SKM-1 (cell line): ENCODE data around the gene LSM8.
"Not testable (repeated sequence)": the region's sequence is repeated elsewhere in the genome, so short reads cannot be mapped to it uniquely, and the experiment has no call there.

Experiments used
- DNase-seq: peaks from one replicate; lab custom pipeline; 2025; ENCODE audit not compliant: unreplicated experiment; lab: John Stamatoyannopoulos, UW

Gene LSM8

DNA sequence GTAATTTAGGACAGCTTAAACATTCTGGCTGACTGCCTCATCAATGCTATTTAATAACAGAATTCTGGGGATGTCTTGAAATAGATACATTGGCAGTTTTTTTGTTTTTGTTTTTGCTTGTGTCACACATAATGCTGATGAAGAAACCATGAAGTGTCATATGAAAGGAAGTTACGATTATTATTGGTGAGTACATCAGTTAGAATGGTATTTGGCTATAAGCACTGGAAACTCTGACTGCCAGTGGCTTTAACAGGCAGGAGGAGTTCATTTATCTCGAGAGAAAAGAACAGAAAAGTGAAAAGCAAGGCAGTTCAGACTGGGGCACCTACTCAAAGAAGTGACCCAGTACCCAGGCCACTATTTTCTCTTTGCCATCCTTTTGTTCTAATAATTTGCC, 18.1 kb downstream of the LSM8 start:
- no peak for DNase-seq

DNA sequence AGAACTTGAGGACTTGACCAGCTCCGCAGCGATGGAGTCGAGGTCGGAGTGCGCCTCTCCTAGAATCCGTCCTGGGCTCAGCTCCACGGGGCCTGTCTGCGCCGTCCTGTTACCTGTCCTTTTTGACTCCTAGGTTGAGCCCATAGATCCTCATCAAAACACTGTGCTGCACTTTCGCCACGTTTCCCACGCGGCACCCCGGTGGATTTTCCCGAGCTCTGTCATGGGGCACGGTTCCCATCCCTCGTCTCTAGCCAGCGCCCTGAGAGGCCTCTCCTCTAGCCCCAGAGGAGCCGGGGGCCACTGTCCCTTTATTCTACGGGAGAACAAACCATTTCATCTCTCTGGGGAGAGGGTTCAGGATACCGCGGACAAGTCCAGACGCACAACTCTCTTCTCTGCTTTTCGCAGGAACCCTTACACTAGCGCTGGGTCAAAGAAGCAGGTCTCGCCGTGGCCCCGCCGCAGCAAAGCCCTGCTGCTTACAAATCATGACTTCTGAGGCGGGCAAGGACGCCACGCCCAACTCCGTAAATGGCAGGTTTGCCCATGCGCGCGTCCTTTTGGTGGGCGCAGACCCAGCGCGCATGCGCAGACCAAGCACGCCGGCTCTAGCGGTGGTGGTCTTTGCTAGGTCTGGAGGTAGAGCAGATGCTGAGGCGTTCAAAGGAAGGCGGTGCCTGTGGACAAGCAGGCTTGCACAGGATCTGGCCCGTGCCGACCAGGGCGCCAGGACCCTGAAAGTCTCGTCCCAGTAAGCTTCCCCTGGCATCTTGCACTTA, 30.3 kb downstream of the LSM8 start:
- DNase-seq: no peak

DNA sequence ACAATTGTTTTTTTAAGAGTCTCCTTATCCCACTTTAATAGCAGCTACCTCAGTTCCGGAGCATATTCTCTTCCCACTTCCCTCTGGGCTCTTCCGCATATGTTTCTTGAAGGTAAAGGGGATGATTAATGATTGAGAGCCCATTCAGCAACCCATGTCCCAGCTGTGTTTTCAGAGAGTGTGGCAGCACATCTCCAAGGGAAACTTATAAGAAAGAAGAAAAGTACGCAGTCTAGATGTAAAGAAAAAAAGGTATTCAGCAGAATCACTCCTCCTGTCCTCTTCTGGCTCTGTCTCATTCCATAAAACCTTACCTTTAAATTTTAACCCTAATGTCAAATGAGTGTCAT, 30.8 kb downstream of the LSM8 start:
- DNase-seq: no peak

DNA sequence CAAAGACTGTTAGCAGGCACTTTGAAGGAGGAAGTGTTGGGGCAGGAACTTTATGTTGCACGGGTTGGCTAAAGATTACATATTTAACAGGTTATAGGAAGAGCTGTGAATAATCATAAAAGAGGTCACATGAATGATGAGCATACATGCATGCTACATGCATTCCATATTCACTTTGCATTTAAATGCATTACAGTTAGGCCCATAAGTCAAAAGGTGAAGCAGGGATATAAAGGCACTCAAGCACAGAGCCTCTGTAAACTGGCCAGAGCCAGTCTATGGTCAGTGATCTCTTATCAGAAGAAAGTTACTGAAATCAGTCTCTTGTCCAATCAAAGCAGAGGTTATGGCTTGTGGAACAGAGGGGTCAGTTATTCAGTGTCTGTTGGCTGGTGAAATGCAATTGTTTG, 33.3 kb downstream of the LSM8 start:
- no peak for DNase-seq

DNA sequence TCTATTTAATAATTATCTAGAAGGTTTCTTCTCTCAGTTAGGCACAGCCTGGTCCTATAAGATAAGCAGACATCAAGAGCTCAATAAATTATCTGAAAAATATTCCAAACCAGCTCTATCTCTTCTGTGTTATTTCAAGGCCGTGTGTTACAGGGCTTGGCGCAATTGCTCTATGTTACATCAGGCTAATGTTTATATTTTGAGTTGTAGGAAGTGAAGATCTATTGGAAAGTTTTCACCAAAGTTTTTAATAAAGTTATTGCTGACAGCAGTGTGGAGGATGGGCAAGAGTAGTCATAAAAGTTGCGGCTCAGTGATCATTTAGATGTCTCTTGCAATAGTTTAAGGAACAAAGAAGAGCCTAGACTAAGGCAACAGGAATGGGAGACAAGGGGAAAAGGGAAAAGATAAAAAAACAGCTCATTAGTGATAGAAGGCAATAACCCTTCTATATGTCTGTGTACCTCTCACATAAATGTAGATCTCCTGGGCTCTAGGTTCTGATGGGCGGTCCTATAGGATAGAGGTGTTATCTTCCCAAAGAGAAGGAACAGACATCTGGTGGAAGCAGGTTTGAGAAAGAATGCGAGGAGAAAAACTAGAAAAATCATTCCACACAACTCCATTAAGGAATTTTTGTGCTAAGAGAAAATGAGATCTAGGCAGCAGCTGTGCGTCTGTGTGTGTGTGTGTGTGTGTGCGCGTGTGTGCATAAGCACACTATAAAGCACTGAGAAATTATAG, 34.6 kb downstream of the LSM8 start:
- no peak for DNase-seq

DNA sequence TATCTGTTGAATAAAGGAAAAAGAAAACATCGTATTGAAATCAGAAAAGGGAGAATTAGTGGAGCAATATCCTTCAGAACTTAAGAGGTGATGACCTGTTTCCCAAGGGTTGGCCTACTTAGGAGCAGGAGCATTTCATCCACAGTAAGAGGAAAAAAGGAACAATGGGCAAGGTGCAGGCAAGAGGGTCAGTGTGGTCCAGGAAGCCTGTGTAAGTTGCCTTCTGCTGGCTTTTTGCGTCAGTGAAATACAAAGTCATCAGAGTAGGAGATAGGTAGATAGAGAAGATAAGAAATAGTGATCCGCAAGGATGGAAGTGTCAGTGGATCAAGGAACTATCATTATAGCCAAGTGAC, 35.2 kb downstream of the LSM8 start:
- DNase-seq: no peak

DNA sequence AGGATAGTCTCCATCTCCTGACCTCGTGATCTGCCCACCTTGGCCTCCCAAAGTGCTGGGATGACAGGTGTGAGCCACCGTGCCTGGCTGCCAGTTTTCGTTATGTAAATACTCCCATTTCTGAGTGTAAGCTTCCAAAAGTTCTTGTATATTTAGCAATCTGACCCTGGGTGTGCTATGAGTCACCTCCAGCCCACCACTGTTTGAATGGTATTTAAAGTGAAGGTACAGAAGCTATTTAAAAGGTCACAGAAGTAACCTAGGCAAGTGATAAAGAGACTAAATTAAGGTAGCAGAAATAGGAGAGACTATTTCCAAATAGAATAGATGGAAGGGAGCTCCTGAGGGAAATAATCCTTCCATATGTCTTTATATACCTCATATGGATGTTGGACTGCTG, 36.6 kb downstream of the LSM8 start:
- no peak for DNase-seq

DNA sequence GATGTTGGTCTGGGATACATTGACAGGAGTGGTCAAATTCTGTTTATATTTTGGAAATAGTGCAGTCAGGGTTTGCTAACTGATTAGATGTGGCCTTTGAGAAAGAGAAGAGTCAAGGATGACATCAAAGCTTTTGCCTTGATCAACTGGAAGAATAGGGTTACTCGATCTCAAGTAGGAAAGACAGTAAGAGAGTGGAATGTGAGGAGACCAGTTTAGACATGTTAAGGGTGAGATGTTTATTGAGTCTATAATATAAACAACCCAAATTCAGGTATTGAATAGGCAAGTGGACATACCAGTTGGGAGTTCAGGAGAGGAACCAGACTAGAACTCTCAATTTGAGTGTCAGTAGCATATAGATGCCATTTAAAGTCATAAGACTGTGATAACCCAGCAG, 38.6 kb downstream of the LSM8 start:
- no peak for DNase-seq

DNA sequence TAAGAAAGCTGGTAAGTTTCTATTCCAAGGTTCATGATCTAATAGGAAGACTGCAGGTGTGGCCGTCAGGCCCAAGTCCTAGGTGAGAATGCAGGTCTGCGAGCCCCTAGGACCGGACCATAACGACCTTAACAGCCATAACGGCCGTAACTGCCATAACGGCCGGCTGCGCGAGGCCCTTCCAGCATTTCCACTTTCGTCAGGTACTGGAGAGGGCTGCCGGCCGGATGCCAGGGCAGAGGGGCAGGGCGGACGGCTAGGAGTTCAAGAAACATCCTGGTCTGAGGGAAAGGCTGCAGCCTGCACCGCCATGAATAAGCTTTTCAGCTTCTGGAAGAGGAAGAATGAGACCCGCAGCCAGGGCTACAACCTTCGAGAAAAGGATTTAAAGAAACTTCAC, 40.6 kb downstream of the LSM8 start, which contains the start of gene ANKRD7:
Gene ANKRD7 (plus strand): TSS at position 184 of the 400 bp plus-strand sequence. CDS start 127 bp downstream, at position 311.
- DNase-seq: no peak

DNA sequence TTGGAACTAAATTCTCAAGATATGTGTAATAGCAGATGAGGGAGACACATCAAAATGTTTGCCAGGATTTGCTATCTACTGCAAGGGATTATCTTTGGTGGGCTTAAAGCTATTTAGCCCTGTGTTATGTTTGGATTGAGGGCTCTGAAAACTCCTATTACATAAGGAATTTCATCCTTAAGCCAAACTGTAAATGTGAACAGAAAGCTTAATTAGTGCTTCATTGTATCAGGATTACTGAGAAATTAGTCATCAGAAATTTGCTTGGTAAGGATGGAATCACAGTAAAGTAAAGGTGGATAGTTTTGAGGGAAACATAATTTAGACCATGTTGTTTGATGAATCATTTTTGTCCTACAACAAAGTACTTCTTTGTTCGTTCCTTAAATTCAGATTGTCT, 48.9 kb downstream of the LSM8 start:
- no peak for DNase-seq

DNA sequence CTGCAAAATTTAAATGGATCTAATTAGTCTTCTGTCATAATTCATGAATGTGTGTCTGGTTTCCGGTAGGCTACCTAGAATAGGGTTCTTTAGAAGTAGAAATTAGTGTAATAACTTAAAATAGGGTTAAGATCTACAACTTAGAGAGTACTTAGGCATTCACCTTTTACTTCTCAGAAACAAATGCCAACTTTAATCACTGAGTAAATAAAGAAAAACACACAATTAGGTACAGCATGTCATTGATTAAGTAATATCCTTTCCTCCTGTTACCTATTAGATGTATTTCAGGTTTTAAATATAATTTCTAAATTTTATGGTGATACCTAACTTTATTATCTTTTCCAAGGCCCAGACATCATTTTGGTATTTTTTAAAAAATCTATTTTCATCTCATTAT, 49.8 kb downstream of the LSM8 start:
- no peak for DNase-seq

DNA sequence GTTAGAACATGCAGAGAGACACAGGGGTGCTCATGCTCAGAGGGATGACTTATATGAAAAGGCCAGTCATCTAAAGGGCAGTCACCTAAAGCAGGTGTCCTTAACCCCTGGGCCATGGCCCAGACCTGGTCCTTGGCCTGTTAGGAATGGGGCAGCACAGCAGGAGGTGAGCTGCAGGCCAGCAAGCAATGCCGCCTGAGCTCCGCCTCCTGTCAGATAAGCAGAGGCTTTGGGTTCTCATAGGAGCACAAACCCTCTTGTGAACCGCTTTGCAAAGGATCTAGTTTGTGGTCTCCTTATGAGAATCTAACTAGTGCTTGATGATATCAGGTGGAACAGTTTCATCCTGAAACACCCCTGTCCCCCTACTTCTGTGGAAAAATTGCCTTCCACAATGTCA, 55.0 kb downstream of the LSM8 start:
- no peak for DNase-seq

DNA sequence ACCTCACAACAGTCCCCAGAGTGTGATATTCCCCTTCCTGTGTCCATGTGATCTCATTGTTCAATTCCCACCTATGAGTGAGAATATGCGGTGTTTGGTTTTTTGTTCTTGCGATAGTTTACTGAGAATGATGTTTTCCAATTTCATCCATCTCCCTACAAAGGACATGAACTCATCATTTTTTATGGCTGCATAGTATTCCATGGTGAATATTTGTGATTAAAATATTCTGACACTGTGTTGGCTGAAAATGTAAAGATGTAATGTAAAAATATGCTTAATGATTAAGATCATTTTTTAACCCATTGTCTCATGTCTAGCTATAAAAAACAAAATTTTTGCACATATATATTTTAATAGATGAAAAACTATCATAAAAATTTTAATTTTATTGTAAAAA, 56.4 kb downstream of the LSM8 start:
- not testable (repeated sequence) for DNase-seq
